OCI-LY3 (cell line): ENCODE results near the gene EIF4A3.

Experiments used
- EZH2phosphoT487 ChIP-seq: fragments of 200-600 bp; shearing (Covaris generic); IDR thresholded peaks from 2 replicates; pipeline ENCODE4 v1.6.1; 2018; ENCODE audit warnings: antibody characterized with exemption, mixed run types, low read depth
- TF ChIP-seq, protein P1 (sequence below): fragments of 200-600, 300-600 bp; sonication (generic); IDR thresholded peaks from 2 replicates; pipeline ENCODE4 v1.5.1; 2014; ENCODE audit warnings: antibody characterized with exemption, low read length, low read depth

DNA sequence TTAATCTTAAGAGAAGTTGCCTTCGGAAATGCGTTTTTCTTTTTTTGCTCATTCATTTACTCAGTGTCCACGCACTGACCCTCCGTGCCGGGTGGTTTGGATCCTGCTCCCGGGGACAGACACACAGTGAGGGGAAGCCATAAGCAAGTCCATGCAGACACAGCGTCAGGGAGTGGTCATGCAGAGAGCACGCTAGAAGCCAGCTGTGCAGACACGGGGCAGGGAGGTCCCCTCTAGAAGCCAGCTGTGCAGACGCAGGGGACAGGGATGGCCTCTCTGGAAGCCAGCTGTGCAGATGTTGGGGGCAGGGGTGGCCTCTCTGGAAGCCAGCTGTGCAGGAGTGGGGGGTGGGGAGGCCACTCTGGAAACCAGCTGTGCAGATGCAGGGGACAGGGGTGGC, 40.8 kb downstream of the EIF4A3 start:
- TF ChIP-seq, protein P1, sequence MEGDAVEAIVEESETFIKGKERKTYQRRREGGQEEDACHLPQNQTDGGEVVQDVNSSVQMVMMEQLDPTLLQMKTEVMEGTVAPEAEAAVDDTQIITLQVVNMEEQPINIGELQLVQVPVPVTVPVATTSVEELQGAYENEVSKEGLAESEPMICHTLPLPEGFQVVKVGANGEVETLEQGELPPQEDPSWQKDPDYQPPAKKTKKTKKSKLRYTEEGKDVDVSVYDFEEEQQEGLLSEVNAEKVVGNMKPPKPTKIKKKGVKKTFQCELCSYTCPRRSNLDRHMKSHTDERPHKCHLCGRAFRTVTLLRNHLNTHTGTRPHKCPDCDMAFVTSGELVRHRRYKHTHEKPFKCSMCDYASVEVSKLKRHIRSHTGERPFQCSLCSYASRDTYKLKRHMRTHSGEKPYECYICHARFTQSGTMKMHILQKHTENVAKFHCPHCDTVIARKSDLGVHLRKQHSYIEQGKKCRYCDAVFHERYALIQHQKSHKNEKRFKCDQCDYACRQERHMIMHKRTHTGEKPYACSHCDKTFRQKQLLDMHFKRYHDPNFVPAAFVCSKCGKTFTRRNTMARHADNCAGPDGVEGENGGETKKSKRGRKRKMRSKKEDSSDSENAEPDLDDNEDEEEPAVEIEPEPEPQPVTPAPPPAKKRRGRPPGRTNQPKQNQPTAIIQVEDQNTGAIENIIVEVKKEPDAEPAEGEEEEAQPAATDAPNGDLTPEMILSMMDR: no peak
- no peak for TF ChIP-seq EZH2phosphoT487
